Measurements from ENCODE around the gene RSRC1. TPM values are rescaled to one million over a fixed set of nuclear protein-coding genes. Genes with fewer than 3 reads are reported as not detected.

Gene RSRC1
- total and polyA plus RNA-seq, 4 donors: 36.7 to 66.5 (median 50.2) TPM

- DNase-seq (ENCODE audit: low read depth in 4 of 6, low spot score in 6 of 6): no peak
- Histone ChIP-seq H3K27ac (ENCODE audit: low read depth, low read length) (no peak overlapping the region), H3K27me3 (ENCODE audit: control insufficient read depth, insufficient read depth, low read length) (no peaks in the 10 kb centered on the region), H3K4me1 (ENCODE audit: control insufficient read depth, insufficient read depth, low read length) (no peaks in the 10 kb centered on the region), H3K4me3 (ENCODE audit: low read depth, low read length) (no peak overlapping the region), H3K36me3 (ENCODE audit: control insufficient read depth, insufficient read depth, low read length) (no peaks in the 10 kb centered on the region), H3K9me3 (ENCODE audit: control insufficient read depth, insufficient read depth, low read length) (no peaks in the 10 kb centered on the region)
- no CpG with 5 or more reads among the region's 3 CpGs for WGBS (ENCODE audit: insufficient coverage)
Observed at GRCh38 chr3:158159714-158160113, 49.8 kb downstream of the RSRC1 start.

- Histone ChIP-seq H3K27me3 (ENCODE audit: control insufficient read depth, insufficient read depth, low read length) (no peaks in the 10 kb centered on the region), H3K9me3 (ENCODE audit: control insufficient read depth, insufficient read depth, low read length) (no peaks in the 10 kb centered on the region), H3K4me3 (ENCODE audit: low read depth, low read length) (no peak overlapping the region), H3K4me1 (ENCODE audit: control insufficient read depth, insufficient read depth, low read length) (no peaks in the 10 kb centered on the region), H3K36me3 (ENCODE audit: control insufficient read depth, insufficient read depth, low read length) (no peaks in the 10 kb centered on the region), H3K27ac (ENCODE audit: low read depth, low read length) (no peak overlapping the region)
- no peak for DNase-seq (ENCODE audit: low read depth in 4 of 6, low spot score in 6 of 6)
Observed at GRCh38 chr3:158160958-158161357, 51.1 kb downstream of the RSRC1 start.

- no peaks in the 10 kb centered on the region for H3K36me3 ChIP-seq (ENCODE audit: control insufficient read depth, insufficient read depth, low read length)
- DNase-seq (ENCODE audit: low read depth in 4 of 6, low spot score in 6 of 6): peak in 3 of 6 donors; percentile 2 to 76 (median 9)
- H3K4me3 ChIP-seq (ENCODE audit: low read depth, low read length): no peak overlapping the region
- no peak overlapping the region for H3K27ac ChIP-seq (ENCODE audit: low read depth, low read length)
- no peaks in the 10 kb centered on the region for H3K4me1 ChIP-seq (ENCODE audit: control insufficient read depth, insufficient read depth, low read length)
- no peaks in the 10 kb centered on the region for H3K27me3 ChIP-seq (ENCODE audit: control insufficient read depth, insufficient read depth, low read length)
- WGBS (ENCODE audit: insufficient coverage): 82% methylated on average over 2 of the region's 5 CpGs
- H3K9me3 ChIP-seq (ENCODE audit: control insufficient read depth, insufficient read depth, low read length): no peaks in the 10 kb centered on the region
Observed at GRCh38 chr3:158165141-158165655, 55.3 kb downstream of the RSRC1 start.

- Histone ChIP-seq H3K27me3 (ENCODE audit: control insufficient read depth, insufficient read depth, low read length) (no peaks in the 10 kb centered on the region), H3K4me3 (ENCODE audit: low read depth, low read length) (no peak overlapping the region), H3K36me3 (ENCODE audit: control insufficient read depth, insufficient read depth, low read length) (no peaks in the 10 kb centered on the region), H3K27ac (ENCODE audit: low read depth, low read length) (no peak overlapping the region), H3K4me1 (ENCODE audit: control insufficient read depth, insufficient read depth, low read length) (no peaks in the 10 kb centered on the region), H3K9me3 (ENCODE audit: control insufficient read depth, insufficient read depth, low read length) (no peaks in the 10 kb centered on the region)
- DNase-seq (ENCODE audit: low read depth in 4 of 6, low spot score in 6 of 6): no peak
Observed at GRCh38 chr3:158165730-158166129, 55.8 kb downstream of the RSRC1 start.

GRCh38 chr3:158166223-158166622 lies 56.3 kb downstream of the RSRC1 start:
- Histone ChIP-seq H3K27me3 (ENCODE audit: control insufficient read depth, insufficient read depth, low read length) (no peaks in the 10 kb centered on the region), H3K4me3 (ENCODE audit: low read depth, low read length) (no peak overlapping the region), H3K4me1 (ENCODE audit: control insufficient read depth, insufficient read depth, low read length) (no peaks in the 10 kb centered on the region), H3K9me3 (ENCODE audit: control insufficient read depth, insufficient read depth, low read length) (no peaks in the 10 kb centered on the region), H3K27ac (ENCODE audit: low read depth, low read length) (no peak overlapping the region), H3K36me3 (ENCODE audit: control insufficient read depth, insufficient read depth, low read length) (no peaks in the 10 kb centered on the region)
- 100% methylated on average over 1 of the region's 2 CpGs for WGBS (ENCODE audit: insufficient coverage)
- no peak for DNase-seq (ENCODE audit: low read depth in 4 of 6, low spot score in 6 of 6)

GRCh38 chr3:158167737-158168557 lies 58.1 kb downstream of the RSRC1 start:
- Histone ChIP-seq H3K36me3 (ENCODE audit: control insufficient read depth, insufficient read depth, low read length) (no peaks in the 10 kb centered on the region), H3K4me1 (ENCODE audit: control insufficient read depth, insufficient read depth, low read length) (no peaks in the 10 kb centered on the region), H3K9me3 (ENCODE audit: control insufficient read depth, insufficient read depth, low read length) (no peaks in the 10 kb centered on the region), H3K27me3 (ENCODE audit: control insufficient read depth, insufficient read depth, low read length) (no peaks in the 10 kb centered on the region), H3K27ac (ENCODE audit: low read depth, low read length) (no peak overlapping the region), H3K4me3 (ENCODE audit: low read depth, low read length) (no peak overlapping the region)
- no CpG with 5 or more reads among the region's 6 CpGs for WGBS (ENCODE audit: insufficient coverage)
- no peak for DNase-seq (ENCODE audit: low read depth in 4 of 6, low spot score in 6 of 6)

- H3K4me3 ChIP-seq (ENCODE audit: low read depth, low read length): no peak overlapping the region
- H3K27ac ChIP-seq (ENCODE audit: low read depth, low read length): no peak overlapping the region
- H3K4me1 ChIP-seq (ENCODE audit: control insufficient read depth, insufficient read depth, low read length): no peaks in the 10 kb centered on the region
- H3K9me3 ChIP-seq (ENCODE audit: control insufficient read depth, insufficient read depth, low read length): peaks cover 2% of the 10 kb centered on the region
- no CpG with 5 or more reads among the region's 2 CpGs for WGBS (ENCODE audit: insufficient coverage)
- DNase-seq (ENCODE audit: low read depth in 4 of 6, low spot score in 6 of 6): peak in 2 of 6 donors; percentile 5 to 7
- H3K27me3 ChIP-seq (ENCODE audit: control insufficient read depth, insufficient read depth, low read length): no peaks in the 10 kb centered on the region
- no peaks in the 10 kb centered on the region for H3K36me3 ChIP-seq (ENCODE audit: control insufficient read depth, insufficient read depth, low read length)
Observed at GRCh38 chr3:158169091-158169491, 59.2 kb downstream of the RSRC1 start.

- no peak overlapping the region for H3K4me3 ChIP-seq (ENCODE audit: low read depth, low read length)
- no peak overlapping the region for H3K27ac ChIP-seq (ENCODE audit: low read depth, low read length)
- no peaks in the 10 kb centered on the region for H3K4me1 ChIP-seq (ENCODE audit: control insufficient read depth, insufficient read depth, low read length)
- H3K36me3 ChIP-seq (ENCODE audit: control insufficient read depth, insufficient read depth, low read length): no peaks in the 10 kb centered on the region
- no peaks in the 10 kb centered on the region for H3K9me3 ChIP-seq (ENCODE audit: control insufficient read depth, insufficient read depth, low read length)
- DNase-seq (ENCODE audit: low read depth in 4 of 6, low spot score in 6 of 6): no peak
- WGBS (ENCODE audit: insufficient coverage): 100% methylated on average over 1 of the region's 1 CpG
- no peaks in the 10 kb centered on the region for H3K27me3 ChIP-seq (ENCODE audit: control insufficient read depth, insufficient read depth, low read length)
Observed at GRCh38 chr3:158181096-158181495, 71.2 kb downstream of the RSRC1 start.

GRCh38 chr3:158185711-158186110 lies 75.8 kb downstream of the RSRC1 start:
- no peaks in the 10 kb centered on the region for H3K4me1 ChIP-seq (ENCODE audit: control insufficient read depth, insufficient read depth, low read length)
- no peaks in the 10 kb centered on the region for H3K27me3 ChIP-seq (ENCODE audit: control insufficient read depth, insufficient read depth, low read length)
- DNase-seq (ENCODE audit: low read depth in 4 of 6, low spot score in 6 of 6): no peak
- no peak overlapping the region for H3K27ac ChIP-seq (ENCODE audit: low read depth, low read length)
- no peak overlapping the region for H3K4me3 ChIP-seq (ENCODE audit: low read depth, low read length)
- H3K36me3 ChIP-seq (ENCODE audit: control insufficient read depth, insufficient read depth, low read length): no peaks in the 10 kb centered on the region
- no CpG with 5 or more reads among the region's 1 CpG for WGBS (ENCODE audit: insufficient coverage)
- no peaks in the 10 kb centered on the region for H3K9me3 ChIP-seq (ENCODE audit: control insufficient read depth, insufficient read depth, low read length)

GRCh38 chr3:158200955-158201354 lies 91.1 kb downstream of the RSRC1 start:
- Histone ChIP-seq H3K9me3 (ENCODE audit: control insufficient read depth, insufficient read depth, low read length) (peaks cover 8% of the 10 kb centered on the region), H3K4me1 (ENCODE audit: control insufficient read depth, insufficient read depth, low read length) (no peaks in the 10 kb centered on the region), H3K4me3 (ENCODE audit: low read depth, low read length) (no peak overlapping the region), H3K27ac (ENCODE audit: low read depth, low read length) (no peak overlapping the region), H3K27me3 (ENCODE audit: control insufficient read depth, insufficient read depth, low read length) (no peaks in the 10 kb centered on the region), H3K36me3 (ENCODE audit: control insufficient read depth, insufficient read depth, low read length) (no peaks in the 10 kb centered on the region)
- no peak for DNase-seq (ENCODE audit: low read depth in 4 of 6, low spot score in 6 of 6)
